Inflammatory macrophage treated with lipopolysaccharide for 4 hours (primary cell): ENCODE results near the gene RBM33.

ENCODE experiments used
- DNase-seq: peaks from one replicate; pipeline ENCODE4 v3.0.0-alpha.2; 2020

Gene RBM33

DNA sequence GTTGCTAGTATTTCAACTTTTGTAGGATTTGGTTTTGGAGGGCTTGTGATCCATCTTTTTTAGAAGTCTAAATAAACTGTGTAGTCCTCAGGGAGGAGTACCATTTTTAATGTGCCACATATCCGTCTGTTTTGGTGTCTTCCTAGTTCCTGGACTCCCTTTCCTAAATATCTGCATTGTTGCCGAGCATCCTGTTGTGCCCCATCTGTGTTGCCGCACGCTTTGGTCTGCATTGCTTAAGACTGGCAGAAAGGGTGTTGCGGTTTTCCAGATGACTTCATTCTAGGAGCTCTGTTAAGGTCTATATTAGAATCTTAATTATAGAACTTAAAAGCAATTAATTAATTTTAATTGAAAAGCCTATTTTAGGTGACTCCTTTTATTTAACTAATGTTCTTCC lies 49.4 kb downstream of the RBM33 start:
- no peak for DNase-seq

DNA sequence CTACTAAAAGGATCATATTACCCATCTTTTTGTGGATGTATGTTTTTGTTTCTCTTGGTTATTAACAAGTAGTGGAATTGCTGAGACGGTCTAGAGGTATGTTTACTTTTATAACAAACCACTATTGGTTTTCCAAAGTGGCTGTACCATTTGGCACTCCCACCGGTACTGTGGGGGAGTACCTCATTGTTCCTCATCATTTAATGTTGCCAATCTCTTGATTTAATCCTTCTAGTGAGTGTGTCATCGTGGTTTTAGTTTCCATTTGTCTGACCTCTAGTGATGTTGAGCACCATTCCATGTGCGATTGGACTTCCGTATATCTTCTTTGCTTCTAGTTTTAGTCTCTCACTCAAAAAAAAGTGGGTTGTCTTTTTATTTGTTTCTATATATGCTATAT lies 50.4 kb downstream of the RBM33 start:
- DNase-seq, result peak; percentile 4

DNA sequence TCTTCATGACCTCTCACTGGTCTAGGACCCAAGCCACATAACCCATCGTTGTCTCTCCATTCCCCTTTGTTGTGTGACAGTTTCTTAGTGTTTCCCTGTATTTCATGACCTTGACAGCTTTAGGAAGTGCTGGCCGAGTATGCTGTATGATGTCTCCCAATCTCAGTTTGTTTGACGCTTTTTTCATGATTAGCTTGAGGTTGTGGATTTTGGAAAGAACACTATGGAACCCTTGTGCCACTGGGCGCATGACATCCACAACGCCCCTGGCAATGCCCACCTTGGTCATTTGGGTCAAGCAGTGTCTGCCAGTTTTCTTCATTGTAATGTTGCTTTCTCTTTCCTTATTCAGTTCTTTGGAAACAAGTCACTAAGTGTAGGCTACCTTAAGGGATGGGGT lies 52.3 kb downstream of the RBM33 start:
- no peak for DNase-seq

DNA sequence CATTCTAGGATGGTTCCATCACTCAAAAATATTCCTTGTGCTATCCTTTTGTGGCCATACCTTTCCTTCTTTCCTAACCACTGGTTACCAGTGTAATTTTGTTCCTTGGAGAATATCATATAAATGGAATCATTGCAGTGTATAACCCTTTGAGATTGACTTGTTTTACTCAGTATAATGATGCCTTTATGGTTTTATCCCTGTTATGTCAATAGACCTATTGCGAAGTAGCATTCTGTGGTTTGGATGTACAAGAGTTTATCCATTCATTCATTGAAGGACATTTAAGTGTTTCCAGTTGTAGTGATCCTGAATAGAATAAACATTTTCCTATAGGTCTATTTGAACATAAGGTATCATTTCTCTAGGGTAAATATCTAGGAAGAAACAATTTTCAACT lies 54.2 kb downstream of the RBM33 start:
- DNase-seq, result no peak

DNA sequence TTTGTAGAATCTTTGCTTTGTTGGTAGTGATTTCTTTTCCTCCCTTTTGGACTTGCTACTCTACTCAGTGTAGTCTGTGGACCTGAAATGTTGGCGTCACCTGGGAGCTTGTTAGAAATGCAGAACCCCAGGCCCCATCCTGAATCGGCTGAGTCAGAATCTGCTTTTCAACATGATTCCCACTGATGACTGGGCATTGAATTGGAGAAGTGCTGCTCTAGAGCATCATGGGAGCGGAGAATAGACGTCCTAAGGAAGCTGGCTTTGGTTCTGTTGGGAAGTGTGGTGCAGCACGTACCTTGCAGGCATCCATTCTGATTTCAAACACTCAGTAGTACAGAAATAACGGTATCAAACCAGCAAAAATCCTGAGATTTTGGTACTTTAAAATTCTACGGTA lies 54.7 kb downstream of the RBM33 start:
- DNase-seq, result no peak

DNA sequence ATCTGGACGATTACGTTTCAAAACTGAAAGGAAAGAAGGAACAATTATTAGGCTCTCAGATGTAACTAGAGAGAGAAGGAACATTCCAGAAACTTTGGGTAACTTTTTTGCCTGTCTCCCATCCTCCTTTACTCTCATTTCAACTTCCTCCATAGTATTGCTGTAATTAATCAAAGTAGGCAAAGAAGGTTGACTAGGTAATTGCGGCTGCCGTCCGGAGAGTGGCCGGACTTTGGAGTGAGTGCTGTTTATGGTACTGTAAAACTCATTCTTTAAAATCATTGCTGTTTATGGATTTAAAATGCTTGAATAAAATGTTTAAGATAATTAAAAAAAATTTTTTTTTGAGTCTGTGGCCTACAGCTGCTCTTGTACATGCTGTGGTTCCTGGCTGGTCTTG lies 56.4 kb downstream of the RBM33 start:
- no peak for DNase-seq

DNA sequence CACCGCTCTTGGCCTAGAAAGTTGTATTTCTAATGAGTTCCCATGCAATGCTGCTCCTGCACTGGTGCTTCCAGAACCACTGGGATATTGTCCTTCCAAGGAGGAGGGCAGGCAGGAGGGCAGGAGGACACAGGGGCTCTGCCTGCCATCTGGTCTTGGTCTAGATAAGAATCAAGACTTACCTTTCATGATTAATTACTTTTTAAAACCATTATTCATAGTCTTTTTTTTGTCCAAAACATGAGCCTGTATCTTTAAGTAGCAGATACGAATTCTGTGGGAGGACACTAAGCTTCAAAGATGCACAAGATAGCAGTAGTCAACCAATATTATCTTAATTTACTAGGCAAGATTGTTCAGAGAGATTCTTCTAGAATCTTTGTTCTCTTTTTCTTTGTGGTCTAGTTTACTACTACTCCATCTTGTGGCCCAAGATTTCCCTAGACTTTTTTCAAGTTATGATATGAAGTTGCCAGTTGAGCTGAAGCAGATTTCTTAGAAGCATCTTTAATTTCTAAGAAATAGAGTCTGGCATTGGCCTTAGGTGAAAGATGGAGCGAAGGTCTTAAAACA lies 57.6 kb downstream of the RBM33 start:
- no peak for DNase-seq

DNA sequence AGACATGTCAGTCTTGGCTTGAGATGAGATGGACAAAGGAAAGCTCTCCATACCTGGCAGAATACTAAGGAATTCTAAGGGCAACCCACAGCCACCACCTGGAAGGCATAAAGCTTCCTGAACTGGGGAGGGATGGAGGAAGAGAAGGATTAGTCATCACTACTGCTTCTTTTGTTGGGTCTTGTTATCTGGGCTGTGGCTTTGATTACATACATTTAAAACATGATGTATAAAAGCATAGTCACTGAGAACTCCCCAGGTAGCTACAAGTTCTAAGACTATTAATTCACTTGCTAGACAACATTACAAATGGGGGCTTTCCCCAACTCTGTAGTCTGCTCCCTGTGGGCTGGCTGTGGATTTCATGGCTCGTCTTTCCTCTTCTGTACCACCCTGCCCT lies 58.2 kb downstream of the RBM33 start:
- no peak for DNase-seq

DNA sequence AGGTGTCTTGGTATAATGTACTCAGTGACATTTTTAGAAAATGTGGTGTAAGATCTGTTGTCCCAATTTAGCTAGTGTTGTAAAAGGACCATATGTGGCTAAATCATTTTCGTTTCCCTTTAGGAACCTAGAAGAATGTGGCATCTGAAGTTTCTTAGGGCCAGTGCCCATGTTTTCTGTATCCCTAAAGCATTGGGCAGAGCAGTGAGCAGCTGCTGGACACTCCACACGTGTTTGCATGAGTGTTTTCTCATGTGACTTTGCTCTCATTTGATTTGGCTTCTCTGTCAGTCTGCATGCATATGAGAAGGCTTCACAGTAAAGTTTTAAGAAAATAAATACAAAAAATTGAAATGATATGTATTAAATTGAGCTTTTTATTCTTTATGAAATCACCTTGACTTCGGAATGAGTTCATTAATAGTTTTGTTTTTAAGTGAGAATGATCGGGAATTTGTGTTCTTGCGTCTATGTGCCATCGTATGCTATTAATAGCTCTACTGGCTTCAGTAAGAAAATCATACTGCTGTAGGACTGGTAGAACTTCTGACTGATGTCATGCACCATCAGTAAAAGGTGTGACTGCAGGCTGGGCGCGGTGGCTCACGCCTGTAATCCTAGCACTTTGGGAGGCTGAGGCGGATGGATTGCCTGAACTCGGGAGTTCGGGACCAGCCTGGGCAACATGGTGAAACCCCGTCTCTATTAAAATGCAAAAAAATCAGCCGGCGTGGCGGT lies 61.3 kb downstream of the RBM33 start:
- no peak for DNase-seq

DNA sequence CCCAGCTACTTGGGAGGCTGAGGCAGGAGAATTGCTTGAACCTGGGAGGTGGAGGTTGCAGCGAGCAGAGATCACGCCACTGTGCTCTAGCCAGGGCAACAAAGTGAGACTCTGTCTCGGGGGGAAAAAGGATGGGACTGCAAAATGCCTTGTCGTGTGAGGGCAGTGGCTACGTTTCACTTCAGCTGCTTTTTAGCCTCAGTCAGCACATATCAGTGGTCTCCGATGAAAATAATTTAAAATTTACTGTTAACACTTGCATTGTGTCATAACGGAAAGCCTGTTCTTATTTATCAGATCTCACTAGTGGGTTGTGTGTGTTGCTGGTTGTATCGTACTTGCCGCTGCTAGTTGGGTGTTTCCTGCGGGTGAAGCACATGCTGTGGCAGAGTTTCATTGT lies 61.9 kb downstream of the RBM33 start:
- no peak for DNase-seq

DNA sequence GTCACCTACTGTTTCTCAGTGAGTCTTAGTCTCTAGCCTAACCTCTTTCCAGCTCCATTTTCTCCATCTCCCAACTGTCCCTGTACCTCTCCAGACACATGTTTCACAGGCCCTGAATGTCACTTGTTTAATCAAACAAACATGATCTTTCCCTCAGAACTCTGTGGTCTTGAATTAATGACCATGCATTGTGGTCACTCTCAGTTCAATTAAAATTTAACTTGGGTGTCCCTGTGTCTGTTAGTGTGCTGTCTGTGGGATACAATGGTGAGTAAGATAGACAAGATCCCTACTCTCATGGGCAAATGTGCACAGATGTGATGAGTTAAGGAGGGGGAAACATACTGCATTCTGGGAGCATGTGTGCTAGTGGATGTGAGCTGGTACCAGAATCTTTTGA lies 65.0 kb downstream of the RBM33 start:
- no peak for DNase-seq

DNA sequence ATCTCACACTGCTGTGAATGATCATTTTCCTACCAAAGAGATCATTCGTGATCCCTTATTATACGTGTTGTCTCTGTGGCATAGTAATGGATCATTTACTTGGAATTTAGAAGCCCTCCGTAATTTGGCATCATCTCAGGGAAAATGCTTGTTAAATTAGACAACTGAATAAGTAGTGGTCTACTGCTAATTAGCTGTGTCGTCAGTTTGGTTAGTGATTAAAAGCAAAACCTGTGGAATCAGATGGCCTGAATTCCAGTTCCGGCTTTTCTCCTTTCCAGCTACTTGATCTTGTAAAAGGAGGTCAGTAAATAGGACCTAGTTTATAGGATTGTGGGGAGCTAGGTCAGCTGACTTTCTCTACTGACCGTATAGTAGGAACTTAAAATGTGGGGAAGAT lies 65.6 kb downstream of the RBM33 start:
- DNase-seq, result no peak

DNA sequence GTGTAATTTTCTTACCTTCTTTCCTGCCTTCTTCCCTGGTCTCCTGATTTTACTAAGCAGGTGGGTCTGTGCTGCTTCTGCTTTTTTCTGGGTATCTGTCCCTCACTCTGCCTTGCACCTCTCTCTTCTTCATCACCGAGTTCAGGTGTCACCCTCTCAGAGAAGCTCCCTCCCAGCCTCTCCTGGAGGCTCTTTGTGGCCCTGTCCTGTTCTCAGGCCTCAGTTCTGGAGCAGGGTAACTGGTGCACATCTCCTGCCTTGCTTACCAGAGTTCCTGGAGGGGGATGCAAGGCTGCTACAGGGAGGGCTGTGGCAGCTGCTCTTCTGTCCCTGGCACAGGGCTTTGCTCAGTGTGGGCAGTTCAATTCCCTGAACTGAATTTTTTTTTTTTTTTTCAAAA lies 66.1 kb downstream of the RBM33 start:
- no peak for DNase-seq

DNA sequence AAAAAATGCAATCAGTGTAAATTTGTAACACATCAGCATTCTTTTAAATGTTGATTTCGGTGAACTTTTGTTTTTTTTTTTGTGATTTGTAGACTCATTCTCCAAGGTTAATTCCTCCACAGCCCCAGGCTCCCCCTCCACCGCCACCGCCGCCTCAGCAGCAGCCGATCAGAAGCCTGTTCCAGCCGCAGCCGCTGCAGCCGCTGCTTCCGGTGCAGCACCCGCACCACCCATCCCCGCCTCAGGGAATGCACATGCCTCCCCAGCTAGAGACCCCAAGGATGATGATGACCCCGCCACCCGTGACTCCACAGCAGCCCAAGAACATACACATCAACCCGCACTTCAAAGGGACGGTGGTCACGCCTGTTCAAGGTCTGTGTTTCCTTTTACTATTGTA lies 66.6 kb downstream of the RBM33 start:
- DNase-seq, result no peak

DNA sequence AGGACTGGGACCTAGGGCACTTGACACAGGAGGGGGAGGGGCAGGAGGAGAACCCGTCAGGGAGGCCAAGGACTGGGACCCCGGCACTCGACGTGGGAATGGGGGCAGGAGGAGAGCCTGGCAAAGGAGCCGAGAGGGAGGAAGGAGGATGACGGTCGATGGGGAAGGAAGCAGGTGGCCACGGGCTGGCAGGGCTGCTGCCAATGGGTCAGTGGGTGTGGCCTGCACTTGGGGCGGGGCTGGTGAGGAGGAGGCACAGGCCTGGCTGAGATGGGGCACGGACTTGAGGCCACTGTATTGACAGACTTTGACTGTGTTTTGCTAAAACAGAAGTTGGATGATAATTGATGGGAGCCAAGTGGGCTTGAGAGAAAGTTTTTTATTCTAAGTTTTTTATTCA lies 68.9 kb downstream of the RBM33 start:
- DNase-seq, result peak; percentile 12

DNA sequence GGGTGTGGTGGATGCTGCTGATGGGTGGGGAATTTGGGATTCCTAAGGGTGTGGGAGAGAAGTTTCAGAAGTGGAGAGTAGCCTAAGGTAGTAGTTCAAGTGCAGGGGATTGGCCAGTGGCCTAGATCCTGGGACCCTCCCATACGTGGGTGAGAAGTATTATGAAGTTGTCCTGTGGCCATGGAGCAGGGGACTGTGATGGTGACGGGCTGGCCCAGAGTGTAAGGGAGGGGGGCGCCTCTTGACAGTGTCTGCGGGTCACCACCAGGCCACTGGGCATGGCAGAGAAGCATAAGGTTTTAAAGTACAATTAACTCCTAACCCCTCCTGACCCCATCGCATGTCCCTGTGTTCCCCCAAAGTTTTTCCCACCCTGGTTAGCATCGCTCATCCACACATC lies 70.2 kb downstream of the RBM33 start:
- no peak for DNase-seq

DNA sequence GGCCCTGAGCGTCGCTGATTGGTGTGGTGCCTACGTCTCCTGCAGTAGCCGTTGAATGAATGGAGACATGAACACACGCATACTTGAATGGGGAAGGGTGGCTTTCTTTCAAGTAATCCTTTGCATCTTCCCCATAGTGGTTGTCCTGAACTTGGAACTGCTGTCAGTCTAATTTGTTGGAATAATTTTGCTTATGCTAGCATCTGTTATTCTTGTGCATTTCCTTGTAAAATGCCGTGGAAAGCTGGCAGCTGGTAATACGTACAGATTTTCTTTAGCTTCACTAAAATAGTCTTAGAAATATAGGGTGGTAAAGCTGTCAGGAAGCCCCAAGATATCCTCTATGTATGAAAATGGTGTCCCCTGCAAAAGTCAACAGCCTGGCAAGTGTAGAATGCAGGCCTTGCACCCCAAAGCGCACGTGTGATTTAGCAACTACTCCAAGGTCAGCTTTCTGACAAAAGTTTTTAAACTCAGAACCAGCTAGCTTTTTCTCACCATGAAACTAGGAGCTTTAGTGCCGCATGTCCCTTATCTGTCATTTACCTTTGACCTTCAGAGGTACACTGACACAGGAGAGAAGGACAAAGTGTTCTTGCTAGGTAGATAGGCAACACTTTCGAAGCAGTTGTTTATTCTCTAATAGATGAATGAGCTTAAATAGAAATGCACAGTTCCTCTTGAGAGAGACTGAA lies 70.8 kb downstream of the RBM33 start:
- no peak for DNase-seq

DNA sequence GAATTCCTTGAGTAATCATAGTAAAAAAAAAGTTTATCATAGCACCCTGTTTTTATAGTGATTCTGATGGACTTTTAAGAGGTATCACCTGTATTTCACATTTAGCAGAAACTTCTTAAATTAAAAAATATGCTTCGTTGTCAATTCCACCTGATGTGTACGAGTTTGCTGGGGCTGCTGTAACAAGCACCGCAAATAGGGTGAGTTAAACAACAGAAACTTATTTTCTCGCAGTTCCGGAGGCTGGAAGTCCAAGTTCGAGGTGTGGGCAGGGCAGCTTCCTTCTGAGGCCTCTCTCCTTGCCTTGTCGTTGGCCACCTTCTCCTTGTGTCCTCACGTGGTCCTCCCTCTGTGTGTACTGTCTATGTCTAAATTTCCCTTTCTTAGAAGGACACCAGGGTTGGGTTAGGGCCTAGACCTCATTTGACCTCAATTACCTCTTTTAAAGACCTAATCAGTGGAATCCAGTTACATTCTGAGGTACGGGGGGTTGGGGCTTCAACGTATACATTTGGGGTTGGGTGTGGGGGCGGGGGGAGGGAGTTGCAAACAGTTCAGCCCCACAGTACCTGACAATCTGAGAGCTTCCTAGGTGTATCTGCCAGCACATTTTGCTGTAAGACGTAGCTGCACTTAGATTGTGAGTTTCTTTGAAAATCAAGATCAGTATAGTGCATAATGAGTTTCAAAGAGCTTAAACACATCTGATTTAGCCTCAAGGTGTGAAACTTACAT lies 72.7 kb downstream of the RBM33 start:
- DNase-seq, result no peak

DNA sequence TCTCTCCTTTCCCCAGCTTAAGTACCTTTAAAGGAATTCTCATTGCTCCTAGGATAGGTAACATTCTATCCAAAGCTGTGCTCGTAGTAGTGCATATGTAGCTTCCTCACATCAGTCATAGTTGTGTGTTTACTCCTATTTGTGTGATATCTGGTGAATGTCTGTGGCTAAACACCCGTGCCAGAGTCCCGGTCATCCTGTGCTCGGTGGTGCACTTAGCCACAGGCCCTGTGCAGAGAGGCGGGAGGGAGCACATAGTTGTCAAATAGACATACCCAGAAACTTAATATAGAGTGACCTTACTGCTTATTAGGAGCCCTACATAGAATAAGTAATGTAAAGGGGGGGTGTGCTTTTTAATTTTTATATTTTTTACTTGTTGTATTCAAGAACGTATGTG lies 76.6 kb downstream of the RBM33 start:
- DNase-seq, result no peak

DNA sequence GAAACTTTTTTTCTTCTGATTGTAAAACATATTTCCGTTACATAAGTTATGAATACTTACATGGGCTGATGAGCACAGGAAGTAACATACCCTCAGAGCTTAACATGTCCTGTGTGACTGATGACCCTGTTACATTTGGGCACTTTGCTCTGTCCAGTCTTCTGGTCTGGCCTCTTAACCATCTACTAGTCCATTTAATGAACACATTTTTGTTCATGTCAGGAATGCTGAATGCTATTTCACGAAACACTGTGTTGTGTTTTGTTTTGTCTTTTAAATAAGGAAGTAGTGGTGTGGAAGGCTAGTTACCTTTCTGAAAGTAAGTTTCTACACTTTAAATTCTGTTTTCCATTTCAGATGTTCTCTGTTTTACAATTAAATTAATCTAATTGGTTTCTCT lies 77.7 kb downstream of the RBM33 start:
- DNase-seq, result no peak

DNA sequence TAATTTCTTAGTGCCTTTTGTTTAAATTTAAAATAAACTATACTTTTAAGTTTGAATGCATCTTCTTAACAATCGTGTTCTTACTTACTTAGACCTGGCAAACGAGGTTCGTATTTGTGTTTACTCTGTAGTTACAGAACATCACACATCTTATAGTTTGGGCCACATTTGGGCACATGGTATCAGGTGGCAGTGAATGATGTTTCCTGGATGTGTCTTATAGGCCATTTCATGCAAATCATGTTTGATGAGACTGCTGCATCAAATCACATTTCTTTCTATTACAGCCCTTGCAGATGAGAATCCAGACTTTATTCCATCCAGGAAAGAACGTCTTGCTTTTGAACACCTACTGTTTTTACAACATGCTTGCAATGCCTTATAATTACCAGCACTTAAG lies 78.5 kb downstream of the RBM33 start:
- DNase-seq, result no peak

DNA sequence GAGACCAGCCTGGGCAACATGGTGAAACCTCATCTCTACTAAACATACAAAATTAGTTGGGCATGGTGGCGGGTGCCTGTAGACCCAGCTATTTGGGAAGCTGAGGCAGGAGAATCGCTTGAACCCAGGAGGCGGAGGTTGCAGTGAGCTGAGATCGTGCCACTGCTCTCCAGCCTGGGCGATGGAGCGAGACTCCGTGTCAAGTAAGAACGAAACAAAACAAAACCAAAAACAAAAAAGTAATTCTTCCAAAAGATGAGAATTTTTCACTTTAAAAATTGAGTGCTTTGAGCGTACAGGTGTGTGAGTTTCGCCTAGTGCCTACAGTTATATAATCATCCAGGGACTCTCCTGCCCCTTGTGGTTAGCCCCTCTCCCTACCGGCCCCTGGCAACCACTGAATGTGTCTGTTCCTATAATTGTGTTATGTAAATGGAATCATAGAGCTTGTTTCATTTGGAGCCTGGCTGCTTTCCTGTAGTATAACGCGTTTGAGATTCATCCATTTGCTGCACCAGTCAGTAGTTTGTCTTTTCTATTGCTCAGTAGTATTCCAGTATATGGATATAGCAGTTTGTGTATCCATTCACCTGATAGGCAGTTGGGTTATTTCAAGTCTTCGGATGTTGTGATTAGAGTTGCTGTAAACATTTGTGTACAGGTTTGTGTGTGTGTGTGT lies 80.0 kb downstream of the RBM33 start:
- no peak for DNase-seq

DNA sequence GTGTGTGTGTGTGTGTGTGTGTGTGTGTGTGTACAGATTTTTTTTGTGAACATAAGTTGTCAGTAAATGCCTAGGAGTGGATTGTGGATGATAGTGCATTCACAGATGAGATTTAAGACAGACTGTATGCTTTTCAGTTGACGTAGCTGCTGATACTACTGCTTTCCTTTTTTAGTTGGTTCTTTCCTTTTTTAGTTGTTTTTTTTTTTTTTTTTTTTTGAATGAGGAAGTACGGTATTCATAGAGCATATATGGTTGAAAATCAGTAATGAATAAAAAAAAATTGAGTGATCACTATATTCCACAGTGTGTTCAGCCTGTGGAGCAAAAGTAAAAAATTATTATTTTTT lies 80.5 kb downstream of the RBM33 start:
- peak; percentile 39 for DNase-seq
